ENCODE data around the gene SSRP1. TPM values are rescaled to one million over a fixed set of nuclear protein-coding genes. Genes with fewer than 3 reads are reported as not detected.

The SSRP1 gene
- total and polyA plus RNA-seq, 2 donors from 2014 or later = 44.5 to 78.5 TPM

DNA sequence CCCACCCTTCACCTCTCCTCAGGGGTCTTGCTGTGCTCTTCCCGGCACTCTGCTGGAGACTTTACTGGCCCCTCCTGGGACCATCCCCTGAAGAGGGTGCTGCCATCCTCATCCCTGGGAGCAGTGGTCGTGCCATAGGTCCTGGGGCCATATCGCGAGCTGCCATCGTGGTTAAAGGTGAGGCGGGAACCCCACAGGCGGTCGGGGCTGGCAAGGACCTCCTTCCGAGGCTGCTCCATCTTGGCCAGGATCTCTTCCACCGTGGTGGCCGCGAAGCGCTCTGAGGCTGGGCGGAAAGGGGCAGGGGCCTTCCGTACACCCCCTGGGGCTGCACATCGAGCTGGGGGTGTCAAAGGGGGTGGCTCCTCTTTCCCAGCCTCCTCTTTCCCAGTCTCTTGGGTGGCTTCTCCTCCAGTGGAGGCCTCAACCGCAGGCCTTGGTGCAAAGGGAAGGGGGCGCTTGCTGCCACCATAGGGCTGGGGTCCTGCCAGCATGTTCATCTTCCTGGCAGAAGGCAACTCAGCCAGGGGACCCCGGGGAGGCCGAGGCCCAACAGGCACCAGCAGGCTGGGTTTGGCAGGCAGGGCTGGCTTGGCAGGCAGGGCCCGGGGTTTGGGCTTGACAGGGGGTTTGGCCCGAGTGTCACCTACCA lies 15.5 kb downstream of the SSRP1 start:
- Histone ChIP-seq H3K9ac (ENCODE audit: low read length in 3 of 3) (no peak overlapping the region), H3K36me3 (ENCODE audit: control insufficient read depth in 2 of 3, insufficient read depth in 3 of 3, low read length in 3 of 3) (peaks cover 10 to 17% (median 11%) of the 10 kb centered on the region in 3 donors), H3K27me3 (ENCODE audit: control insufficient read depth, insufficient read depth, low read length) (no peaks in the 10 kb centered on the region), H3K9me3 (ENCODE audit: control insufficient read depth in 2 of 3, insufficient read depth in 1 of 3, low read length in 3 of 3) (no peaks in the 10 kb centered on the region), H3K27ac (ENCODE audit: low read depth in 2 of 2, low read length in 2 of 2) (no peak overlapping the region), H3K4me3 (ENCODE audit: low read length in 3 of 3) (no peak overlapping the region), H3K4me1 (ENCODE audit: control insufficient read depth in 2 of 3, insufficient read depth in 2 of 3, low read depth in 1 of 3, low read length in 3 of 3) (peaks cover 11 to 29% (median 21%) of the 10 kb centered on the region in 3 donors)
- FAIRE-seq = no peak
- TF ChIP-seq, protein P1, sequence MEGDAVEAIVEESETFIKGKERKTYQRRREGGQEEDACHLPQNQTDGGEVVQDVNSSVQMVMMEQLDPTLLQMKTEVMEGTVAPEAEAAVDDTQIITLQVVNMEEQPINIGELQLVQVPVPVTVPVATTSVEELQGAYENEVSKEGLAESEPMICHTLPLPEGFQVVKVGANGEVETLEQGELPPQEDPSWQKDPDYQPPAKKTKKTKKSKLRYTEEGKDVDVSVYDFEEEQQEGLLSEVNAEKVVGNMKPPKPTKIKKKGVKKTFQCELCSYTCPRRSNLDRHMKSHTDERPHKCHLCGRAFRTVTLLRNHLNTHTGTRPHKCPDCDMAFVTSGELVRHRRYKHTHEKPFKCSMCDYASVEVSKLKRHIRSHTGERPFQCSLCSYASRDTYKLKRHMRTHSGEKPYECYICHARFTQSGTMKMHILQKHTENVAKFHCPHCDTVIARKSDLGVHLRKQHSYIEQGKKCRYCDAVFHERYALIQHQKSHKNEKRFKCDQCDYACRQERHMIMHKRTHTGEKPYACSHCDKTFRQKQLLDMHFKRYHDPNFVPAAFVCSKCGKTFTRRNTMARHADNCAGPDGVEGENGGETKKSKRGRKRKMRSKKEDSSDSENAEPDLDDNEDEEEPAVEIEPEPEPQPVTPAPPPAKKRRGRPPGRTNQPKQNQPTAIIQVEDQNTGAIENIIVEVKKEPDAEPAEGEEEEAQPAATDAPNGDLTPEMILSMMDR (IDR thresholded peaks at IDR 0.05; ENCODE audit: borderline replicate concordance, extremely low read depth, insufficient read depth) = no peak
- intact Hi-C loops (cut with DNase I) = no loop called here
- DNase-seq = peak in 1 of 5 donors; percentile 76

DNA sequence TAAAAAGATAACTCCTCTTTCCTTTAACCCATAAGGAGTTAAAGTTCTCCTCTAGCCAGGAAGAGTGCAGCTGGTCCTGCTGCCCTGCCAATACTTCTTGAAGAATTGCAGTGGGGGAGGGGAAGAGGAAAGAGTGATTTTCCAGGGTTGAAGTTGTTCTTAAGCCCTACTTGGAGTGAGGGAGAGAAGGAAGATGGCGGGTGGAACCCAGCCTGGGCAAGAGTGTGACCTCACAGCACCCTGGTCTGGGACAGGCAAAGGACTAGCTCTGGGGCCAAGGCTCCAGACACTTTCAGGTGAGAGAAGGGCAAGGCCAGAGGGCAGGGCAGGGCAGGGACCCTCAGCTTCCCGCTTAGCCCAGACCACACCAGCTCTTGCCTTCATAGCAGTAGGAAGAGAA lies 17.5 kb downstream of the SSRP1 start:
- no peak for FAIRE-seq
- peaks cover 11 to 21% (median 17%) of the 10 kb centered on the region in 3 donors for H3K36me3 ChIP-seq (ENCODE audit: control insufficient read depth in 2 of 3, insufficient read depth in 3 of 3, low read length in 3 of 3)
- peaks cover 10 to 26% (median 15%) of the 10 kb centered on the region in 3 donors for H3K4me1 ChIP-seq (ENCODE audit: control insufficient read depth in 2 of 3, insufficient read depth in 2 of 3, low read depth in 1 of 3, low read length in 3 of 3)

DNA sequence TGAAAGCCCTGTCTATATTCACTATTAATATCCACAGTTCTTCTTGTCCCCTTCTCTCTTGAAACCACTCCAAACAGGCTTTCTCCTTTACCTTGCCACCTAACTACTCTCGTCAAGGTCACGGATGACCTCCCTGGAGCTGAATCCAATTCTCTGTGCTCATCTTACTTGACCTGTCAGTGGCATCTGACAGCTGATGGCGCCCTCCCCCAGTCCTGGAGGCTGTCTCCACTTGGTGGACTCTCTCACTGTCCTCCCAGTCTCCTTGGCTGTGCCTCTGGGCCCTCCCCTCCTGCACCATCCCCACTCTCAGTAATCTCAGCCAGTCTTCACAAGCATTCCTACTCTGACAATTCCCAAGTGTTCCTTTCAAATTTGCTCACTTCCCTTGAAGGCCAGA lies 19.7 kb downstream of the SSRP1 start:
- H3K9me3 ChIP-seq (ENCODE audit: control insufficient read depth in 2 of 3, insufficient read depth in 1 of 3, low read length in 3 of 3) = no peaks in the 10 kb centered on the region
- peak overlapping the region in 1 of 3 donors; percentile 17 for H3K9ac ChIP-seq (ENCODE audit: low read length in 3 of 3)

More for the DNA sequence above, 17.5 kb downstream of the SSRP1 start:
- H3K4me3 ChIP-seq (ENCODE audit: low read length in 3 of 3) = no peak overlapping the region
- no peaks in the 10 kb centered on the region for H3K27me3 ChIP-seq (ENCODE audit: control insufficient read depth, insufficient read depth, low read length)
- intact Hi-C loops (cut with DNase I) = no loop called here
- H3K9ac ChIP-seq (ENCODE audit: low read length in 3 of 3) = no peak overlapping the region
- DNase-seq = peak in 2 of 5 donors; percentile 63 to 74
- TF ChIP-seq, protein P1 (IDR thresholded peaks at IDR 0.05; ENCODE audit: borderline replicate concordance, extremely low read depth, insufficient read depth) = no peak
- H3K9me3 ChIP-seq (ENCODE audit: control insufficient read depth in 2 of 3, insufficient read depth in 1 of 3, low read length in 3 of 3) = no peaks in the 10 kb centered on the region
- H3K27ac ChIP-seq (ENCODE audit: low read depth in 2 of 2, low read length in 2 of 2) = no peak overlapping the region

More for the DNA sequence above, 19.7 kb downstream of the SSRP1 start:
- intact Hi-C loops (cut with DNase I) = no loop called here
- TF ChIP-seq, protein P1 (IDR thresholded peaks at IDR 0.05; ENCODE audit: borderline replicate concordance, extremely low read depth, insufficient read depth) = no peak
- Histone ChIP-seq H3K4me1 (ENCODE audit: control insufficient read depth in 2 of 3, insufficient read depth in 2 of 3, low read depth in 1 of 3, low read length in 3 of 3) (peaks cover under 1 to 26% (median 8%) of the 10 kb centered on the region in 3 donors), H3K27ac (ENCODE audit: low read depth in 2 of 2, low read length in 2 of 2) (peak overlapping the region in 1 of 2 donors; percentile 2), H3K4me3 (ENCODE audit: low read length in 3 of 3) (no peak overlapping the region), H3K36me3 (ENCODE audit: control insufficient read depth in 2 of 3, insufficient read depth in 3 of 3, low read length in 3 of 3) (peaks cover 11 to 25% (median 21%) of the 10 kb centered on the region in 3 donors), H3K27me3 (ENCODE audit: control insufficient read depth, insufficient read depth, low read length) (no peaks in the 10 kb centered on the region)
- no peak for FAIRE-seq
- peak in 4 of 5 donors; percentile 57 to 72 (median 66) for DNase-seq

All from kidney (tissue), 14 donors.